ENCODE results near the gene GPR137C.

DNA sequence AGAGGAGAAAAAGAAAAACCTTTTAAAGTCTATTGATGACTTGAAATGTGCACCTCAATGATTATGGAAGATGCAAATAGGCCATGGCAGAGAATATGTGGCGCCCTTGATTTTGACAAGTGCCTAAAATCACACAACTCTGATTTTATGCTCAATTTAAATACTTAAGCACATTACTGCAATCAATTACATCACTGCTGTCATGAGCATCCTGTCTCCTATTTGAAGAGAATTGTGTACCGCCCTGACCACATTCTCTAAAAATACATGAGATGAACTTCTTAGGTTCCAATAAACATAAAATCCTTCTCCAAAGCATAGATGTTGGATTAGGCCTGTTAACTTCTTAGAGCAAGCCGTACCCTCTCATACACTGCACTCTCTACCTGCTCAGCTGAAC, 2.0 kb upstream of the GPR137C start:
- no peak for TF ChIP-seq NR2C2 (CRISPR knock-in tag; IDR thresholded peaks at IDR 0.05; ENCODE audit: borderline replicate concordance)
- no peak for TF ChIP-seq ZKSCAN1 (IDR thresholded peaks at IDR 0.05; ENCODE audit: low read length)
- TF ChIP-seq POLR2AphosphoS2 (IDR thresholded peaks at IDR 0.05; ENCODE audit: low read depth, low read length): no peak

All from HepG2 (cell line).